ENCODE measurements around the gene ALK.

ALK gene

GRCh38 chr2:29900971-29901633, 20.3 kb downstream of the ALK start:
- DNase-seq, result no peak

- no peak for DNase-seq
Observed at GRCh38 chr2:29898999-29899398, 22.4 kb downstream of the ALK start.

- no peak for DNase-seq
Observed at GRCh38 chr2:29894822-29895614, 26.4 kb downstream of the ALK start.

GRCh38 chr2:29892585-29893259, 28.7 kb downstream of the ALK start:
- no peak for DNase-seq

GRCh38 chr2:29881089-29881730, 40.2 kb downstream of the ALK start:
- no peak for DNase-seq

GRCh38 chr2:29880084-29880483, 41.3 kb downstream of the ALK start:
- no peak for DNase-seq

- DNase-seq, result no peak
Observed at GRCh38 chr2:29879456-29879855, 41.9 kb downstream of the ALK start.

- DNase-seq, result no peak
Observed at GRCh38 chr2:29878898-29879297, 42.5 kb downstream of the ALK start.

- no peak for DNase-seq
Observed at GRCh38 chr2:29876374-29876773, 45.0 kb downstream of the ALK start.

GRCh38 chr2:29874745-29875144, 46.6 kb downstream of the ALK start:
- DNase-seq, result no peak

GRCh38 chr2:29872870-29873269, 48.5 kb downstream of the ALK start:
- no peak for DNase-seq

- no peak for DNase-seq
Observed at GRCh38 chr2:29871541-29871940, 49.8 kb downstream of the ALK start.

GRCh38 chr2:29865512-29865911, 55.9 kb downstream of the ALK start:
- no peak for DNase-seq

- no peak for DNase-seq
Observed at GRCh38 chr2:29864988-29865387, 56.4 kb downstream of the ALK start.

- DNase-seq, result no peak
Observed at GRCh38 chr2:29855924-29856639, 65.3 kb downstream of the ALK start.

GRCh38 chr2:29850794-29851193, 70.6 kb downstream of the ALK start:
- no peak for DNase-seq

GRCh38 chr2:29848566-29849310, 72.6 kb downstream of the ALK start:
- no peak for DNase-seq

- no peak for DNase-seq
Observed at GRCh38 chr2:29847886-29848285, 73.5 kb downstream of the ALK start.

- DNase-seq, result no peak
Observed at GRCh38 chr2:29844713-29845326, 76.6 kb downstream of the ALK start.

GRCh38 chr2:29841386-29842004, 79.9 kb downstream of the ALK start:
- DNase-seq, result no peak

GRCh38 chr2:29839306-29839705, 82.1 kb downstream of the ALK start:
- no peak for DNase-seq
